Endothelial cell of hepatic sinusoid (primary cell): ENCODE data around the gene RHBDL2.
"Not testable (repeated sequence)": the region's sequence is repeated elsewhere in the genome, so short reads cannot be mapped to it uniquely, and the experiment has no call there.

Experiments
- in situ Hi-C: cut with HindIII; loops from 2 replicates; pipeline ENCODE4 v1.10.0; 2017; ENCODE audit warnings: low sequenced_read_pairs

Gene RHBDL2

GRCh38 chr1:38885092-38885491 lies 56.5 kb downstream of the RHBDL2 start:
- in situ Hi-C loops: no loop called here

- in situ Hi-C loops: no loop called here
These were observed 60.1 kb downstream of the RHBDL2 start, which contains the start of gene GJA9 for GRCh38 chr1:38881487-38881886. Gene GJA9, minus strand, starts transcription at chr1:38881587. Its CDS starts 5,489 bp downstream, at chr1:38876098.

- in situ Hi-C loops: no loop called here
These were observed 65.8 kb downstream of the RHBDL2 start for GRCh38 chr1:38875811-38876210.

- in situ Hi-C loops: loop anchor here (5.0 kb wide), 1 partner anchor 84 kb away; no protein-coding TSS in a partner anchor
These were observed 68.3 kb downstream of the RHBDL2 start, which contains the start of gene MYCBP for GRCh38 chr1:38873027-38873969. Gene MYCBP, minus strand, starts transcription at chr1:38873348. Its CDS starts 43 bp downstream, at chr1:38873305.

- in situ Hi-C loops: loop anchor here (5.0 kb wide), 1 partner anchor 85 kb away; no protein-coding TSS in a partner anchor
These were observed 69.1 kb downstream of the RHBDL2 start for GRCh38 chr1:38872401-38873026.

GRCh38 chr1:38870996-38871395 lies 70.6 kb downstream of the RHBDL2 start:
- in situ Hi-C loops: loop anchor here (5.0 kb wide), 1 partner anchor 86 kb away; no protein-coding TSS in a partner anchor

- in situ Hi-C loops: no loop called here
These were observed 74.4 kb downstream of the RHBDL2 start for GRCh38 chr1:38867208-38867607.

- in situ Hi-C loops: no loop called here
These were observed 76.4 kb downstream of the RHBDL2 start for GRCh38 chr1:38865112-38865715.

- in situ Hi-C loops: no loop called here
These were observed 81.2 kb downstream of the RHBDL2 start for GRCh38 chr1:38860454-38860795.

- in situ Hi-C loops: no loop called here
These were observed 81.8 kb downstream of the RHBDL2 start, which contains the start of gene RRAGC for GRCh38 chr1:38859561-38860453. Gene RRAGC, minus strand, starts transcription at chr1:38859772. Its CDS starts 126 bp downstream, at chr1:38859646.

GRCh38 chr1:38858833-38859560 lies 82.6 kb downstream of the RHBDL2 start:
- in situ Hi-C loops: no loop called here

- in situ Hi-C loops: no loop called here
These were observed 88.8 kb downstream of the RHBDL2 start for GRCh38 chr1:38852780-38853179.

- in situ Hi-C loops: no loop called here
These were observed 93.6 kb downstream of the RHBDL2 start for GRCh38 chr1:38848071-38848470.

- in situ Hi-C loops: no loop called here
These were observed 95.4 kb downstream of the RHBDL2 start for GRCh38 chr1:38846210-38846609.

GRCh38 chr1:38845088-38845487 lies 96.5 kb downstream of the RHBDL2 start:
- in situ Hi-C loops: not testable (repeated sequence)

- in situ Hi-C loops: no loop called here
These were observed 101.3 kb downstream of the RHBDL2 start for GRCh38 chr1:38840281-38840680.

- in situ Hi-C loops: no loop called here
These were observed 102.3 kb downstream of the RHBDL2 start for GRCh38 chr1:38839363-38839762.

GRCh38 chr1:38836316-38836715 lies 105.3 kb downstream of the RHBDL2 start:
- in situ Hi-C loops: not testable (repeated sequence)
